ENCODE measurements around the gene IFTAP.

- TF ChIP-seq CTCF (IDR thresholded peaks at IDR 0.05) (no peak), E2F4 (CRISPR knock-in tag; IDR thresholded peaks at IDR 0.05; ENCODE audit: borderline replicate concordance, low read depth) (no peak), SP1 (CRISPR knock-in tag; conservative IDR thresholded peaks at IDR 0.05) (no peak)
These were observed 16.9 kb upstream of the IFTAP start for GRCh38 chr11:36577373-36577772.
